Activated CD4-positive, alpha-beta T cell treated with anti-CD3 and anti-CD28 coated beads for 4 hours (primary cell): ENCODE measurements around the gene RNF214.

ENCODE experiments used
- DNase-seq, 2 donors: peaks; one replicate each; pipeline ENCODE4 v3.0.0-alpha.2; 2020

RNF214 gene

DNA sequence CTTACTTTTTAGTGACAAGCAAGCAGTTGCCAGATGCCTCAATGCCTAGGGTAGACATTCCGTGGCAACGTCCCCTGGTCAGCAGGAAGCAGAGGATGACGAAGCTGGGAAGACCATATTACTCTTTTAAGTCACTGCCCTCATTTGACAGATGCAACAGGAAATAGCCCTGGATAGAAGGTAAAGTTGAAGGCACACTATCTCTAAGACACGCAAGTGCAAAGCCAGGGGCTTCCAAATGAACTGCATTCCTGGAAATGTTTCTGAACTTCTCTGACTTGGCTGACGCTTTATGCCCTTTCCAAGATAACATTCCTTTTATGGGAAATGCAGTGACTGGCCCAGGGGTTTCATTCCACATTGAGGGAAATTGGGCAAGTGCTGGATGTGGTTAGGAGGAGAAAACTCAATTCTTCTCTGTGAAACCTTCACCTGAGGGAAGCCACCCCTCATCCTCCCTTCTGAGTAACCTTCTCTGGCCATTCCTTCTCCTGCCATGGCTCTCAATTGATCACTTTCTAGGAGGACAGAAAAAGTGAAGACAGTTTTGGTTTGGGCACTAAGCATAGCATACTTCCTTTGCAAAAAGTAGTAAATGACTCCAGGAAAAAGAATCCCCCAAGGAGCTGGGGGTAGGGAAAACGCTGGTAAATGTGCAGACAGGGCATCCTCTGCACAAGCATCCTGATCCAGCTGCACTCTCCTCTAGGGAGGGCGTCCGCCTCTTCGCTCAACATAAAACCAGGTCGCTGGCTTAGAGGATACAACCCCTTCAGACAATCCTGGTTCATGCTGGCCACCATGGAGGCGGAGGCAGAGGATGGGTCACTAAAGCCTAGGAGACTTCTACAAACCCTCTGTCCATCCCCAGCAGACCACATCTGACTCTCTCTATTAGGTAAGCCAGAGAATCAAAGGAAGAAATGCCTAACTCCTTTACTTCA, 15.1 kb upstream of the RNF214 start:
- no peak for DNase-seq

DNA sequence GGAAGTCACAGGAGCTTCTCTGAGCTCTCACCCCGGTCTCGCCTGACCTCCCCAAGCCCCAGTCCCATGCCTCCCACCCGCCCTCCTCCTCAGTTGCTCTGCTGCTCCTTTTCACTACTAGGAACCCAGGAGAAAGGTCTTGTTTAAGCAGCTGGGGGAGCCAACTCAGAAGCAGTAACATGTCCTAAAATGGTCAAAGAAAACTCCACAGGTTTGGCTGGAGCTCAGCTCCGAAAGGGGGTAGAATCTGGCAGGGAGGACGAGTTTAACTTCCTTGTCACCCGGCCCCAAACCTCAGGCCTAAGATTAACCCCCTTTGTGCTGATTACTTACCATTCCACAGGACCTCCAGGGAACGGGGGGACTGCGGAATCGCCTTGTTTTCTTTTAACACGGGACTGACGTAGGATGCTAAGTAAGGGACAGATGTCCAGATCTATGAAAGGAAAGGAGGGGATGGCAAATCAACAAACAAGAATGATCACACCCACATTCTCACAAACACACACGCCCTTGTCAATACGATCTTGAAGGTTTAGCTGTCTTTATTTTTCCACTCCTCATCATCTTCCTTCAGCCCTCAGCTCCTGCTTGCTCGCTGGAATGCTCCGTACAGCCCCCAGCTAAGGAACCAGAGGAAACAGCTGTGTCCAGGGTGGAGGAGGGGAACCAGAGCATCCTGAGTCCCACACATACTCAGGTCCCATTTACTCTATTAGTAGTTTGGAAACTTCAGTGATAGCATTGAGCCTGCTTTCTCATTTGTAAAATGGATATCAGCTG, 14.1 kb upstream of the RNF214 start:
- DNase-seq, result no peak

DNA sequence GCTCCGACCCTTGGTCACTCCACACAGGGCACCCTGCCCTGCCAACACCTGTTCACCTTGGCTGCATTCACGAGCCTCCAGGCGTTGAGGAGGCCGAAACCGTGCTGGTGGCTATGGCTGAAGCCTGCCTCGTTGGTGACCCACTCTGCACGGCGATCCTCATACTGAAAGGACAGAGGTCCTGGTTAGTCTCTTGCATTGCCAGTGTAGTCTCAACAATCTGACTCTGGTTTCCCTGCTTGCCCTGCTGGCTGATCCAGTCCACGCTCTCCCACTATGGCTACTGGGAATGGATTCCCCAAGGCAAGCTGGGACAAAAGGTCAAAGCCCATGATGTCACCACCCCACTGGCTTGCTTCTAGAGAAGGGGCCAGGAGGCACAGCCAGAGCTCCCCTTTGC, 13.5 kb upstream of the RNF214 start:
- no peak for DNase-seq

DNA sequence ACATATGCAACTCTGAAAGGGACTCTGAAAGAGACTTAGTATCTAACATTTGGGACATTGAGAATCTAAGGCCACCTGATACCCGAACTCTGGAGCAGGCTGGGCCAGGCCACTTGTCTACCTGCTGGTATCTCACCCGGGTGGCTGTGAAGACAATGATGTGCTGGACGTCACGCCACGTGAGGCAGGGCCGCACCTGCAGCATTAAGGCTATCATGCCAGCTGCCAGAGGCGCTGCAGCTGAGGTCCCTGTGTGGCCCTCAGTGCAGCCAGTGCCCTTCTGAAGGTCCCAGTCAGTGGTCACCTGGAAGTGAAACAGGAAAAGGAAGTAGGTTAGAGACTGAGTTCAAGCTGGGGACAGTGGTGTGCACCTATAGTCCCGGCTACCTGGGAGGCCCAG, 13.0 kb upstream of the RNF214 start:
- no peak for DNase-seq

DNA sequence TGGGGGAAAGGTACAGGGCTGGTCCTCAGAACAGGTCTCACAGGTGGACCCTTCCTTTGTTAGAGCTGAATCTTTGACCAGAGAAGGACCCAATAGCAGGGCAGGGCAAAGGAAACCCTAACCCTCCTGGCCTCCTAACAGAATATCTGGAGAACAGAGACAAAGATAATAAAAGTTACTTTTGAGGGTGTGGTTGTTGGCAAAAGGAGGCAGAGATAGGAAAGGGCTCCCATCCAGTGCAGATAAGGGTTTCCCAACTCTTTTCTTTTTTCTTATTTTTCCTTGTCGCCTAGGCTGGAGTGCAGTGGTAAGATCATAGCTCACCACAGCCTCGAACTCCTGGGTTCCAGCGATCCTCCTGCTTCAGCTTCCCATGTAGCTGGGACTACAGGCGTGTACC, 12.5 kb upstream of the RNF214 start:
- DNase-seq, result no peak

DNA sequence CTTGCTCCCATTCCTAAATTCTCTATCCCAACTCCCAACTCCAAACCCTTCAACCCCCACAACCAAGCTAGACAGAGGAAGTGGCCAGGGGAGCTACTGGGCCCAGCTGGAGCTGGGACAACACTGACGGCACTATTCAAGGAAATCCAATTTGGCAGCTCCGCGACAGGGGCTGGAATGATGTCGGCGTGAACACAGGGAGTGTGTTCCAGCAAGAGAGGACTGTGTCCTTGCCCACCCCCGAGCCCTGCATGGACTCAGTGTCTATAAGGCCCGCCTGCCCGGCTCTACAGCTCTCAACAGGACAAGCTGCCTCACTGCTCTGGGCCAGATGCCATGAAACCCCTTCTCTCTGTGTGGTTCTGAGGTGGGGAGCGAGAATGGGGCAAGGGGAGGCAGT, 11.9 kb upstream of the RNF214 start:
- DNase-seq, result no peak

DNA sequence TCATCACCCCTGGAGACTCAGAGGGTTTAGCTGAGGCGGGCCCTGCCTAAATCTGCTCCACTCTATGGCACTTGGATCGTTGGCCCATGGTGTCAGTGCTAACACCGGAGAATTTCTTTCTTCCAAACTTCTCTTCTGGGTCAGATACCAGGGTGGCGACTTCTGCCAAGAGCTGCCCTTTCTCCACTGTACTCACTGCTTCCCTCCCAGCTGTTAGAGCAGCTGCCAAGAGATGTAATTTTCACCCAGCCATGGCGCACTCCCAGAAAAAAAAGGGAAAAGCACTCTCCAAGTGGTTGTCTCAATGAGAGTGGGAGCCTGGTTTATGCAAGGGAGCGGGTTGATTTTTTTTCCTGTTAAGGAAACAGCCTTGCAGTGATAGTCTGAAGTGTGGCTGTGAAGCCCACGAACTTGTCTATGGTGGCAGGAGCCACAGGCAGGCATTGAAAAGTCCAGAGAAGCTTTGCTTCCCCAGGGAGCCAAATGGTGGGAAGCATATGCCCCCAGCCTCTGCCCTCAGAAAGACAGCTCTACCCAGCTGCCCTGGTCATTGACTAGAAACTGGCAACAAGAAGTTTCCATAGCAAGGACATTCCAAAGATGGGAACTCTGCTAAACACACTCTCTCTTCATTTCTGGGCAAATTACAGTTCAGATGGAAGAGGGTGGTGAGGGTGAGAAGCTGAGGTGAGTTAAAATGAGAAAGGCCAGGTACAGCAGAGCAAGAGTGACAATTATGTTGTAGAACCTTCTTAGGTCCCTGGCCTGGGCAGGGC, 11.3 kb upstream of the RNF214 start:
- no peak for DNase-seq

DNA sequence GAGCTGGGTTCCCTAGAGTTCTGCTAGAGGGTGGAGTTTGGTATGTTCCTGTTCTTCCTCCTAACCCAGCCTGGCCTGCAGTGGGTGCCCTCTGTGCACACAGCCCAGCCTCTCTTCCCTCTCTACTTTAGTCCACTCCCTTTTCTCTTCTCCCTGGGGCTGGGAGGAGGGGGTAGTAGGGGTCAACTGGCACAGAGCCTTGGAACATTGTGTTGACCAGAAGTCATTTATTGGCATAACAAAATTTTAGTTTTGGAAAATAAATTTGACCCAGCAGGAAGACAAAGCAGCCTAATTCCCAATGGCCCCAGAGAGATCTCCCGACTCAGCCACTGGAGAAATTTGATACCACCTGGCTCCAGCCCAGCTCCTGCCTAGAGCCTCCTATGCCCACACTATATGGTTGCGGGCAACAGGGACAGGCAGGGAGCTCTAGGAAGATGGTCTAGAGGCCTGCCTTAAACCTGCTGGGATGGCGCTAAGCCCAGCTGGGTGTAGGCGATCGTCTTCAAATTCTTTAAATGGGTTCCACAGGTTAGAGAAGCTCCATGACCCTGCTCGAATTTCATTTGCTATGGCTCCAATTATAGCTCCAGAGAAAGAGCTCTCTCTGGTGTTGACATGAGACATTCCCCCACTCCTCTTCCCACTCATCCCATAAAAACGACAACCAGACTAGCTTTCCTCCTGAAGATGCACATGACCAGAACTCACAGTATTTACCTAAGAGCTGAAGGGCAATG, 10.5 kb upstream of the RNF214 start:
- DNase-seq, result no peak

DNA sequence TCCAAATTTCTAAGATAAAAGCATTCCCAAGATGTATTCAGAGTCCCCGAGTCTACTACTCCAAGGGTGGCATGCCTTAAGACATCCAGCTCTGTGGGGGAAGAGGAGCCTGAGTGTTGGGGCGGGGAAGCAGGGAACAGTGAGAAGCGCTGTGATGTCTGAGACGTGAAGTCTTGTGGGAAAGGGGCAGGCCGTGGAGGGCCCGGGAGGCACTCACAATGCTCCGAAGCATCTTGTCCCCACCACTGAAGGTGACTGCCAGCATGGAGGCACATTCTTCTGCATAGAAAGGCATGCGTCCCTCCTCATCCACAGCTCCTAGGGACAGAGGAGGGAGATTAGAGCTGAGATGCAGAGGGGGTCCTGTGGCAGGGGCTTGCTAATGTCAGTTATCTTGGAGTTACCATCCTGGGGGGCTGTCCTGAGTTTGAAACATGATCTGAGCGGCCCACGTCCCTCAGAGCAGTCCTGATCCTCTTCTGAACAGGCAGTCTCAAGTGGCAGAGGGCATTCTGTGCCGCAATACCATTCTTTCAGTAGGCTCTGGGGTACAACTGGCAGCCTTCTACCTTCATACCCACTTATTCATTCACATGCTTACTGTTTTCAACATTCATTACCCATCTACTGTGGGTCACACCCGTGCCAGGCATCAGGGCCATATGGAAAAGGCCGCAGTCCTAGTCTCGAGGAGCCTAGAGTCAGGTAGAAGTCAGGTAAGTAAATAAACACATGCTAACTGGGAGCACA, 9.3 kb upstream of the RNF214 start:
- no peak for DNase-seq

DNA sequence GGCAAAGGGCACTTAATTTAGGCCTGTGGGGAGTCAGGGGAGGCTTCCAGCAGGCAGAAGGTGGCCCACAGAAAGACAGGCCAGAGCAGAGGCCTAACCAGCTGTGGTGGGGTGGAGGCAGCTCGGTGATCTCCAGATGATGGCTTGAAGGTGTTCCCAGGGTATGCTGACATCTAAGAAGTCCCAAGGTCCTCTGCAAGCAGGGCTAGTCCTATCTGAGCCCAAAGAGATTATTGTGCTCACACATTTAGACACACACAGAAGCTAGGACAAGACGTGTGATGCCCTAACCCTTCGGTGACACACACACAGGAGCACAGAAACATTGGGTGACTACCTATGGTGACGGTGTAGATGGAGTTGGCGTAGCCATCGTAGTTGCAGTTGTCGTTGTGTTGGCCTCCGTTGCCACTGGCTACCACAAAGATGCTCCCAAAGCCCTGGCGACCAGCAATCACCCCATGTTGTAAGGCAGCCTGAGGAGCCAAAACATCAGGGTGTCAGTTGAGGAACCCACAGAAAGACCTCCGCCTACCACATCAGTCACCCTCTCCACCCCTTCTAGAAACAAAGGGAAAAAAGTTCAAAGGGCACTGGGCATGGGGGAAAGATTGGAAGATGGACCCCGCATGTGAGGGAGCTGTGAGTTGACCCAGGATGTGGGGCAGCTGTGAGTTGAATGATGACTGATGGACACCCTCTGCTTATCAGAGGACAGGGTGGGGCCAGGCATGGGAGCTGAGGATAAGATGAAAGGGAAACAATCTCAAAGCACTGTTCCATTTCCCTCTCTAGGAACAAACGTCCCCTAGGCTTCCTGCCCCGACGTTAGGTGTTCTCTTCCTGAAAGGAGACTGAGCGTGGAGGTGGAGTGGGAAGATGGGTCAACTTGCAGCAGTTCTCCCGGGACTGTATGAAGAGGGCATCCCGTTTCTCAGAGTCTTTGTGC, 8.5 kb upstream of the RNF214 start:
- no peak for DNase-seq

DNA sequence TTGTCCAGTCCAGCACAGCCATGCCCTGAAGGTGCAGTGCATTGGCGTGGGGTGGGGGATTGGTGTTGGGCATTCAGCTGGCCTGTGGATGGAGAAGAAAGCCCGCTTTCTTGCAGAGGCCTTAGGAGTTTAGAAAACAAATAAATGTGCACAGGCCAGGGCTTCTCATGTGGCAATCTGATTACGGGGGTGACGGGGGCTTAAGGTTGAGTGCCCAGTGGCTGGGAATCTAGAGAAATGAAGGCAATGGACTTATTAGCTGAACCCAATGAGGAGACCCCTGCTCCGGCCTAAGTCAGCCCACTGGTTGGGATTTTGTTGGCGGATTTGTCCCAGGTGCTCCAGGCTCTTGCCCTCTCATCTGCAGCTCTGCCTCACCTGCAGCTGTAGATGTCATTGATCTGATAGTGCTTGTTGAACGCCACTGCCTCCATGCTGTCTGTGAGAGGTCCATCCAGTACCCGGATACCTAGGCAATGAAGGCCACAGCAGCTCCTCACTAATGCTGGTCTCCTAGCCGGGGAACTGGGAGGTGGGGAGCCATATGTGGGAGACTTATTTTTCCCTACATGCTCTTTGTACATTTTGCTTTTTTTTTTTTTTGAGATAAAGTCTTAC, 6.8 kb upstream of the RNF214 start:
- DNase-seq, result no peak

DNA sequence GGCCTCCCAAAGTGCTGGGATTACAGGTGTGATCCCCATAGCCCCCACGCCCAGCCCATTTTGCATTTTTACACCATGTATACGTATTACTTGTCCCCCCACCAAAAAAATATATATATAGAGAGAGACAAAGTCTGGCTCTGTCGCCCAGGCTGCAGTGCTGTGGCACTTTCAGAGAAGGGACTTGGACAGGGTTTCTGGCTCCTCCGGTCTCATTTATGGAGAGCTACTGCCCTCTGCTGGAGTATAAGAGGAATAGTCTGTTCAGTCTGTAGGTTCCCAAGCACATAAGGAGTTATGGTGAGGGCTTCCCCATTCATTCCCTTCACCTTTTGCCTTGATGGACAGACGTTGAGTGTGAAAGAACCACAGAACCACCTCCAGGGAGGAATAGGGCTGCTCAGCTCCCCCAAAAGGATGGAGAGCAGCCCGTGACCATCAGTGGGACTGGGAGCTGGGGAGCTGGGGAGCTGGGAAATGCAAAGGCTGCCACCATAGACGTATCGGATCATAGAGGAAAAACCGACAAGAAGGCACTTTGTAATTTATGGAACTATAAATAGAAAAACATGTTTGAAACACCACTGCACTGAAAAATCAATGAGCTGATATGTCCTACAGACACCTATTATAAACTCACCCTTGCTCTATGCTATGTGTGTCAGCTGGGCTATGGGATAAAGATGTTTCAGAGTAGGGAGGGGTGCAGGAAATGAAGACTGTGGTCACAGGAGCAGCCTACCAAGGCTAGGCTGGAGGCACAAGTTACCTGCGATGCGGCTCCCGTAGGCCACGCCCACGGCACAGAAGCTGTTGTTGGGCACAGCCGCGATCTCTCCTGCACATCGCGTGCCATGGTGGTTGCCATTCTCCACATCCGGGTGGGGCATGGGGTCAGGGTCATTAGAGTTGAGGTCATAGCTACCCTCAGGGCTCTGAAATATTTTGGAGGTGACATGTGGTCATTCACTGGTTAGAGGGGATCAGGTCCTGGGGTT, 5.8 kb upstream of the RNF214 start:
- peak; percentile 41 to 43 for DNase-seq

DNA sequence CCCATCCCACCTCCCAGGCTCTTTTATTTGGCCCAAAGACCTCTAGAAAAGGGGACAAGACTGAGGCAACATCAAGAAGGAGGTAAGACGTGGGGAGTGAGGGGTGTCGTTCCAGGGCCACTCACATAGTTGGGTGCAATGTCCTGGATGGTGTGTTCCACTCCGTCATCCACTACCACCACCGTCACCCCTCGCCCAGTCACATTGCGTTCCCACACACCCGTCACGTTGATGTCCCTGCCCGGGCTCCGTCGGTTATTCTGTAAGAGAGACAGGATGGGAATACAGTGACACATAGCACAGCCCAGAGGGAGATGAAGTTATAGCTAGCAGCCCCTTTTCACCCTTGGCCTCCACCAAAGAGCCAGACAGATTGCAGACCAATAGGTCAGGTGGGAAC, 4.4 kb upstream of the RNF214 start:
- DNase-seq, result no peak

DNA sequence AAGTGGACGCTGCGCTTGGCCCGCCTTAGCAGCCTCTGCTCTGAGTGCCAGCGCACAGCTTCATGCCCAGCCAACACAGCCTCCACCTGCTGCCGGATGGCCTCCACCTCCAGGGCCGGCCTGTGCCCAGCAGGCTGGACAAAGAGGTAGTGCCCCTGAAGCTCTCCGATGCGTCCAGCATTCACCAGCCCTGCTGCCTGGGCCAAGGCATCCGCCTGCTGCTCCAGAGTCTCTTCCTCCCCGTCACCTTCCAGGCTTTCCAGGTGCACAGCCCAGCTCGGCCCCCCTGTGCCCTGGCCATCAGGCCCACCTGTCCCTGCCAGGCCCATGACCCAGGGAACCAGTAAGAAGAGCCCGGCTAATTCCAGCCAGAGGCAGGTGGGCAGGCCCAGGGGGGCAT, 3.1 kb upstream of the RNF214 start:
- DNase-seq, result no peak

DNA sequence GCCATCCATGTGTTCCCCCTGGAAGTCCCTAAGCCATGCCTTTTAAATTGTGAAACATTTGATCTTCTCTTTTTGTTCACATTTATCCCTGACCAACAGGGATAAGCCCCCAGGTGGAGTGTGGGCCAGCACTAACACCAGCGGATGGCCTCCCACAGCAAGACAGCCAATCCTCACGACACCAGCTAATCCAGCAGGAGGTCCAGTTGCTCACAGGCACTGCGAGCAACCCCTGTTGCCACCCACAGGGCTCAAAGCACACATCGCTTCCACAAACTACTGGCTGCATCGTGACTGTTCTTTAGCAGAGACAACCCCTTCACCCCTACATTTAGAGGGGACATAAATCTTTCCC, 2.6 kb upstream of the RNF214 start:
- DNase-seq, result no peak

DNA sequence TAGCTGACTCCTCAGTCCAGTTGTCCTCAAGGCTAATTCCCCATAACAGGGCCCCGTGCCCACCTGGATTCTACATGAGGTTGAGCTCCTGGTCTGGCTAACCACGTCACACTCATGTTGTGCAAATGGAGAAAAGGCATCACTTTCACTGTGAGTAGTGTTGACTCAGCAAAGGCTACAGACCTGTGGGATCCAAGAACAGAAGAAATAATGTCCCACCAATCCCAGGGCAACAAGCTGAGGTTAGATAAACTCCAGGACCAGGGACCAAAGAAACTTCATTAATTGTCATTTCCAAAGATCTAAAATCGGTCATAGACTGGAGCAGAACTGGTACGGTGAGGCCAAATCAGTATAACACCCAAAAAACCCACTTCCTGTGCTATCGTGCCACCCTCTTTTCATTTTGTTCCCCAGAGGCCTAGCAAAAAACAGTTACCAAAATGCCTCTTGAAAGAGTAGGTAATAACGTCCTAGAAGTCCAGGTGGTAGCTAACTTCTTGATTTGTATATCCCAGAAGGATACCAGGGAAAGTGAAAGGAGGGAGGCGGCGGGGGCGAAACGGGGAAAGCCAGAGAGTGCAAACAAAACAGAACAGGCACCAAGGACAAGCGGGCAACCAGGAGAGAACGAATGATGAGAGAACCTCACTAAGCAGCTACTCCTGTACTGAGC, 2.0 kb upstream of the RNF214 start:
- DNase-seq, result peak; percentile 44 to 54

DNA sequence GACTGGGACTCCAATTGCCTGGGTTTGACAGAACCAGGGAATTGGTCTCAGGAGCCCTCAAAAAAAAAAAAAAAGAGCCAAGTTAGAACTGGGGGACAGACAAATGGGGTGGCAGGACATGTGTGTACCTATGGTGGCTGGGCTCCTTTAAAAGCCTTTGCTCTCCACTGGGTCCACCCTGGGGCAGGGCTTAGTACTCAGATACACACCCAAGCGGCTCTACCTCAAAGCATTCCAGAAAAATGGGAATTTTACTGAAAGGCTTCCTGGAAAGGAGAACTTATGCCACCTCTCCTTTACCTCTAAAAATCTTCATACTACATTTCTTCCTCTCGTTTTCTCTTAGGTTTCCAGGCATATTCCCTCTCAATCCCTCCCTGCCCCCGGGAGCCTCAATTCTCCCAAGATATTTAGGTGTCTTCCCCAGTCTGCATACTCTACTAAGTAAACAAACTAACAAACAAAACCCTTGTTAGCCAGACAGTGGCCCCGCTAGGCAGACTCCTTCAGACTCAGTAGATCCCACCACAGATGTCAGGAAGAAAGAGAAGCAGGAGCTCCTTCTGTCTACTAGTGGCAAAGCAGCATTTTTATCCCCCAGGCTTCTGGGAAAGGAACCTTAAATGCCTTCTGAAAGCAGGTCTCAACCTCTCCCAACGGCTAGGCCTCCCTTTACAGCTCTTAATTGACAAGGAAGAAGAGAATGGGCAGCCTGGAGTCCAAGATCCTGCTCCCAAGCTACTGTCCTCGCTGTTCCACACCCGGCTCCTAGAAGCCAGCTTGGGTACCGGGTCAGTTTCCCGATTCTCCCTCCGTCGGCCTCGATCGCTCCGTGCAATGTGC, 1.3 kb upstream of the RNF214 start:
- DNase-seq, result no peak

DNA sequence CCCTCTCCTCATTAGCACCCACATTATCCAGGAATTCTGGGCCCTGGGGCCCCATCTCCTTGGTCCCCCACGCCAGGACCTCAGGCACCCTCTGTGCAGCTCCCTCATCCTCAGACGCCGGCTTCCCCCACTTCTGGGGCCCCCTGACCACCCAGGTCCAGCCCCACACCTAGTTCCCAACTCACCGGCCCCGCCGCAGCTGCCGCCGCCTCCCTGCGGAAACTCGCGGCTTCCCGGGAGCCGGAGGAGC, 704 bp upstream of the RNF214 start, which contains the start of gene PCSK7:
Gene PCSK7, minus strand, starts transcription at position 232 of the 250 bp plus-strand sequence. CDS start 2,229 bp downstream, outside the sequence.
- no peak for DNase-seq
